Stimulated activated memory B cell treated with anti-CD40 and anti-IgM and Interleukin-4, amounts not matched to agents 10 μg/mL and 1 μg/mL and 100 μg/mL, for 72 hours (primary cell): ENCODE results near the gene RAB7B.

Source experiments
- ATAC-seq: fragments of 150-1000 bp; cut with Tn5 transposase; 2 replicates; pipeline ENCODE4 v1.10.0; 2021
- H3K27ac Mint-ChIP-seq: one replicate; pipeline ENCODE4 v1.8.0; 2022; ENCODE audit warnings: mild to moderate bottlenecking, mixed read lengths
- H3K27me3 Mint-ChIP-seq: one replicate; pipeline ENCODE4 v1.8.0; 2022; ENCODE audit warnings: mixed read lengths
- H3K36me3 Mint-ChIP-seq: one replicate; pipeline ENCODE4 v1.8.0; 2022; ENCODE audit warnings: mixed read lengths
- H3K4me1 Mint-ChIP-seq: one replicate; pipeline ENCODE4 v1.8.0; 2022; ENCODE audit warnings: mixed read lengths
- H3K4me3 Mint-ChIP-seq: one replicate; pipeline ENCODE4 v1.8.0; 2022; ENCODE audit warnings: mild to moderate bottlenecking, moderate library complexity, mixed read lengths
- H3K9me3 Mint-ChIP-seq: one replicate; pipeline ENCODE4 v1.8.0; 2022; ENCODE audit warnings: mixed read lengths

The RAB7B gene

DNA sequence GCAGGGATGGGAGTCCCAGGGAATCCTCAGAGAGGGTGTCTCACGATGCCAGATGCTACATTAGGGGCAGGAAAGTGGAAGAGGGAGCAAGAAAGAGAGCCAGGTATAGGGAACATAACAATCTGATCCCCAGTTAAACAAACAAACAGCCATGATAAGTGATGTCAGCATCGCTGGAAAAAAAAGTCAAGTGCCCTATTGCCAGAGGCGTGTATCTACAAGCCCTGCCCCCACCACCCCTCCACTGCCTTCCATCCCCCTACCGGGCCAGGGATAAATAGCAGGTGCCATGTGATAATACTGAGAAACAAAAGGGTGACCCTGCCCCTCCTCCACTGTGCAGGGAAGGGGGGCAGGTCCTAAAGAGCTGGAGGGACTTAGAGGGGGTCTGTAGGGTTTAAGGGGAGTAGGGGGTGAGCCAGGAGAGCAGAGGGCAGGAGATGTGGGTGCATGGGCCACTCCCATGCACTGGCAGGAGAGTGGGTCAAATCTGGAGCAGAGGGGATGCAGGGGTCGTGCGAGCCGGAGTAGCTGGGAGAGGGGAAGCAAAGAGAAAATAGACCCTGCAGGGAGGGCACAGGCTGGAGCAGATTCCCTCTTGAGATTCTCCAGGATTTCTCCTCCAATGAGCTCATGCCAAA lies 63.4 kb downstream of the RAB7B start:
- no peak overlapping the region for H3K4me3 Mint-ChIP-seq
- H3K27ac Mint-ChIP-seq = no peak overlapping the region
- H3K27me3 Mint-ChIP-seq = peaks cover 85% of the 10 kb centered on the region
- peak; percentile 4 for ATAC-seq
- H3K36me3 Mint-ChIP-seq = no peaks in the 10 kb centered on the region
- H3K9me3 Mint-ChIP-seq = no peaks in the 10 kb centered on the region
- peaks cover 6% of the 10 kb centered on the region for H3K4me1 Mint-ChIP-seq

DNA sequence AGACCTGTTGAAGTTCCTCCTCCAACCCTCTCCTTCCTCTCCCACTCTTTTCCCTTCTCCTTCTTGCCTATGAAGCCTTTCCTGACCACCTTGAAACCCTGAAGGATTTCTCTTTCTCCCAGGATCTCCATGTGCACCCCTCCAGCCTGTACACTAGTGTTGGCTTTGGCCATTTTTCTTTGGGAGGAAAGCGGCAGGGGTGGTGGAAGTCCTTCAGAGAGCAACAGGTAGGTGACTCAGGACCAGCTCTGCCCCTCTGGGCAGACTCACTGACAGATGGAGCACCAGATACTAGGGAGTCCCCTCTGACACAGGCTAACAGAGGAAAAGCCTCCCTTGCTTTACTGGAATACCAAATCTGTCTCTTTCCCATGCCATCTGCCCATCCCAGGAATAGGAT lies 64.5 kb downstream of the RAB7B start:
- no peak for ATAC-seq
- Mint-ChIP-seq H3K36me3 (no peaks in the 10 kb centered on the region), H3K4me1 (peaks cover 6% of the 10 kb centered on the region), H3K9me3 (no peaks in the 10 kb centered on the region), H3K4me3 (no peak overlapping the region), H3K27ac (no peak overlapping the region), H3K27me3 (peaks cover 76% of the 10 kb centered on the region)

DNA sequence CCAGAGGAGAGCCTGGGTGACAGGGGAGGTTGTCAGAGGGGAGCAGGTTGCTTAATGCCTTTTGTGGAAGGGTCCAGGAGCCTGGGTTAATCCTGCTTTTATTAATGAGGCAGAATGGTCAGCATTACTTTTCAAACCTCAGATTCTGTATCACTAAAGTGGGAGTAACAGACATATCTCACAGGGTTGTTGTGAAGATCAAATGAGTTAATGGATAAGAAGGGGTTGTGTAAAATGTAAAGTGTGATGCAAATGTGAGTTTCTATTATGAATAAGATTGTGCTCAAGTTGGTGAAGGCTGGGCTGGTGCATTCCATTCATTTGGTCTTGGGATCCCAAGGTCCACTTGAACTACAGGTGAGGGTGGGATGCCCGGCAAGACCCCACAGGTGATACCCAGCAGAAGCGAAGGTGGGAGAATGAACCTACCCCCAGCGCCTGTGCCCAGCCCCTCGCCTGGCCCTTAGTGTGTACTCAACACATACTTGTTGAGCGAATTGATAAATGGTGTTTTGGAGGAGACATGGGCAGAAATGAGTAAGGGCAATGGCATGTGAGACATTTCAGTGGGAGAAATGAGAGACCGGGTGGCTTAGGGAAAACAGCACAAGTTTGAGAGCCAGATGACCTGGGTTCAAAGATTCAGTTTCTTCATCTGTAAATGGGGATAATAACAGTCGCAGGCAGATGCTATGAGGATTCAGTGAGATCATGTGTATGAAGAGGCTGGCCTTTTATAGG lies 66.2 kb downstream of the RAB7B start:
- H3K27me3 Mint-ChIP-seq = peaks cover 75% of the 10 kb centered on the region

DNA sequence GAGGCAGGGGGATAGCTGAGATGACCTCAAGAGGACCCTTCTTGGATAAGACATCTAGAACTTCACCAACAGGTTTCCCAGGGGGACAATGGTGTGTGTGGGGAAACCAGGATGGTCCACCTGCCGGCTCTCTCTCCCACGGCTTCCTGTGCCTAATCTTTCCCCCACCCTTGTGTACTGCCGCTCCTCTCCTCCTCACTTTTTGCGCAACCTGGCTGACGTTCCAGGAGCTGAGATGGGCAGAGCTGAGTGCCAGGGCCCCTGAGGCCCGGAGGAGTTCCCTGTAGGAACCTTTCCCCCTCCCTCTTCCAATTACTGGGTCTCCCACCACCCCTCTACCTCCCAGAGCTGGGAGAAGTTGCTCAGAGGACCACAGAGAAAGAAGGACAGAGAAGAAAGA lies 66.9 kb downstream of the RAB7B start:
- Mint-ChIP-seq H3K4me1 (peaks cover 6% of the 10 kb centered on the region), H3K27ac (no peak overlapping the region), H3K36me3 (no peaks in the 10 kb centered on the region), H3K27me3 (peaks cover 68% of the 10 kb centered on the region), H3K9me3 (no peaks in the 10 kb centered on the region), H3K4me3 (no peak overlapping the region)
- no peak for ATAC-seq

More for the DNA sequence above, 66.2 kb downstream of the RAB7B start:
- Mint-ChIP-seq H3K4me1 (peaks cover 6% of the 10 kb centered on the region), H3K4me3 (no peak overlapping the region), H3K36me3 (no peaks in the 10 kb centered on the region), H3K27ac (no peak overlapping the region), H3K9me3 (no peaks in the 10 kb centered on the region)
- no peak for ATAC-seq

DNA sequence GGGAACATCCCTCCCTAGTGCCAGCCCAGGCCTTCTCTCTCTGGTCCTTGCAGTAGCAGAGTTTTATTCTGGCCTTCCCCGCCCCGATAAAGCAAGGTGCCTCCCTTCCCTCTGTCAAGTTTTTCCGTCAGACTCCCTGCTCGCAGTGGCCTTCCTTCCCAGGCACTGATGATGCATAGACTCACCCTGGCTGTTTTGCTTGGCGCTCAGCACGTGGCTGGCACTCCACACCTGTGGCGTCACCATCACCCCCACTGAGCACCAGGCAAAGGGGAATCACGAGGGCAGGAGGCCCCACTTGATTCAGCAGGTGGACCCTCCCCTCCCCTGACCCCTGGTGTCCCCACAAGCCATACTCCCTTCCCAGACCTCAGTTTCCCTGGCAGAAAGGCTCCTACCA lies 67.3 kb downstream of the RAB7B start:
- ATAC-seq = no peak
- H3K27me3 Mint-ChIP-seq = peaks cover 64% of the 10 kb centered on the region

DNA sequence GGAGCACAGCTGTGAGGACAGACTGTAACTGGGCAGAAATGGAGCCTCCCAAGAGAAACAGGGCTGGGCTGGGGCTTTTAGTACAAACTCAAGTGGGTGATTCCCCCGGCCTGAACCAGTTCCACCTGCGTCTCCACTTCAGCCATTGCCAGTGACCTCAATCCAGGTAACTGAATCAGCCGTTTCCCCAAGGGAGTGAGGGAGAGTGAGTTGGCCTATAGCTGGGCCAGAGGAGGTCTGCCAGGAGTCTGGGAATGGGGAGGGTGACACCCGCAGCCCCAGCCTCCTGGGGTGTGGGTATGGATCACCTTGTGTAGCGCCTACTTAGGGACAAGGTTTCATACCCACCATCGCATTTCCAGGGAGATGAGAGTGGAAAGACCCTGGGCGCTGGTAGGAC lies 68.4 kb downstream of the RAB7B start:
- ATAC-seq = no peak
- peaks cover 3% of the 10 kb centered on the region for H3K4me1 Mint-ChIP-seq
- H3K9me3 Mint-ChIP-seq = no peaks in the 10 kb centered on the region
- peaks cover 53% of the 10 kb centered on the region for H3K27me3 Mint-ChIP-seq
- H3K4me3 Mint-ChIP-seq = no peak overlapping the region
- H3K27ac Mint-ChIP-seq = no peak overlapping the region
- no peaks in the 10 kb centered on the region for H3K36me3 Mint-ChIP-seq

More for the DNA sequence above, 67.3 kb downstream of the RAB7B start:
- H3K27ac Mint-ChIP-seq = no peak overlapping the region
- H3K36me3 Mint-ChIP-seq = no peaks in the 10 kb centered on the region
- H3K9me3 Mint-ChIP-seq = no peaks in the 10 kb centered on the region
- no peak overlapping the region for H3K4me3 Mint-ChIP-seq
- H3K4me1 Mint-ChIP-seq = peaks cover 6% of the 10 kb centered on the region

DNA sequence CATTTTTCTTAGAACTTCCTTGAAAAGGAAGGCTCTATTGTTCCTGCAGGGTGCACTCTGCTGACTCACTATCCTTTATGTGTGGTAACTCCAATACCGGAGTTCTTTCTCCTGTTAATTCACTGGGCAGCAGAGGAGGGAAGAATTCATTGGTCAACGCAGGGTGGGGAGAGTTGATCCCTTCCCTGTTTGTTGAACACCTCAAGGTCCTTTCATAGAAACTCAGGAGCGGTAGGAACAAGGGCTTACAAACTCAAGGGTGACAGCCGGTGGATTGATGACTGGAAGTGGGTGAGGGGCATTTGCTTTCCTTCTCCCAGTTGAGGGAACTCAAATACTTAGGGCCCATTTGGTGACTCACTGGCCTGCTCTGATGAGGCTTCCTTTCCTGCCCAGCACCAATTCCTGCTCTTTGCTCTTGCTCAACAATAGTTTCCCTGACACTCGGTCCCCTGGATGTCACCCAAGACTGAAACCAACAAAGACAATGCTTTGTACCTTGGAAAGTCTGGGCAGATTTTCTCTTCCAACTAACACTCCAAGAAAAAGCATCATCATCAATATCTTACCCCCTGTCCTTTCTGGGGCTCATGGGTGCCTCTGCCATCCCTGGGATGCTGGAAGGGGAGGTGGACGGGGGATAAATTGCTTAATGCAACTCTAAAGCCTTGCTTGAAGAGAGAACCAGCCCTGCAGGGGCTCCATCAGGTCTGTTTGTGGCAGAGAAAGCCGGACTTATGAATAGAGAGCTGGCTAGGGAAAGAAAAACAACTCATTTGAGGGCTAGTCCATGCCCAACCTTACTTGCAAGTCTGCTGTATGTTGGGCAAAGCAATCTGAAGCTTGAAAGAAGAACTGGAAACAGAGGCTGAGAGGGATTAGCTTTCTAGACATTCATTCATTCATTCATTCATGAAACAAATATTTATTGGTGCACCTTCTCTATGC lies 69.2 kb downstream of the RAB7B start:
- Mint-ChIP-seq H3K27me3 (peaks cover 48% of the 10 kb centered on the region), H3K36me3 (no peaks in the 10 kb centered on the region), H3K27ac (no peak overlapping the region), H3K4me3 (no peak overlapping the region), H3K9me3 (no peaks in the 10 kb centered on the region), H3K4me1 (no peaks in the 10 kb centered on the region)
- no peak for ATAC-seq

DNA sequence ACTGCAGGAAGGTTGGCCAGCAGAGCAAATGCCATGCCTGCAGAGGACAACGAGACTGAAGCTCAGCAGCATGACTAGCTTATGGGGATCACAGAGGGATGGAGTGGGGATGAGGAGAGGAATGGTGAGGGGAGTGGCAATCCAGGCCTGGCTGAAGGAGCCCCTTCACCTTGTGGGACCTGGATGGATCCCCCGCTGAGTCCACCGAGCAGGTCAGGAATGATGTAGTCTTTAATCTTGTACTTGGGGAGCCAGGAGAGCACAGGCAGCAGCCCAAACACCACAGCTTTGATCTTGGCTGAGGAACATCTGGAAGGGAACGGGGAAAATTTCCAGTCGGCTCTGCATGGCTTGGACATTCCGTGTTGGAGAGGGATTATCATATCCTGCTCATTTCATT lies 70.4 kb downstream of the RAB7B start:
- no peak for ATAC-seq
- Mint-ChIP-seq H3K4me3 (no peak overlapping the region), H3K36me3 (no peaks in the 10 kb centered on the region), H3K27ac (no peak overlapping the region), H3K9me3 (no peaks in the 10 kb centered on the region), H3K27me3 (peaks cover 36% of the 10 kb centered on the region), H3K4me1 (no peaks in the 10 kb centered on the region)

DNA sequence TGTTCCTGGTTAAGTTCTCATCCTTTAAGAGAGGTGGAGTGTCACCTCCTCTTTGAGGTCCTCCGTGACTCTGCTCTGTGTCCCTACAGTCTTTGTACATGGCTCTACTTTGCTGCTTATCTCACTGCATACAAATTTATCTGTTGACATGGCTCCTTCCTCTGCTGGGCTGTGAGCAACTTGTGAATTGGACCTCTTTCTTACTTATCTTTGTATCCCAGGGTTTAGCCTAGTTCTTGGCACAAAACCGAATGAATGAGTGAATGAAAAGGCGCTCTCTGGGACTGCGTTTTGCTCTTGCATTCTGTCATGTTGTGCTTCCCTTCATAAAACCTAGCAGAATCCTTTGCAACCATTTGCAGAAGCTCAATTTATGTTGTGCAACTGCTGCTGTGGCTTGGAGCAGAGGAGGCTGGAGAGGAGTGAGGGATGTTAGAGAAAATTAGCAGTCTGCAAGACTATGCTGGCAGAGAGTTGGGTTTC lies 72.4 kb downstream of the RAB7B start:
- Mint-ChIP-seq H3K27ac (no peak overlapping the region), H3K9me3 (no peaks in the 10 kb centered on the region), H3K4me1 (no peaks in the 10 kb centered on the region), H3K4me3 (no peak overlapping the region), H3K36me3 (no peaks in the 10 kb centered on the region), H3K27me3 (peaks cover 30% of the 10 kb centered on the region)
- no peak for ATAC-seq

DNA sequence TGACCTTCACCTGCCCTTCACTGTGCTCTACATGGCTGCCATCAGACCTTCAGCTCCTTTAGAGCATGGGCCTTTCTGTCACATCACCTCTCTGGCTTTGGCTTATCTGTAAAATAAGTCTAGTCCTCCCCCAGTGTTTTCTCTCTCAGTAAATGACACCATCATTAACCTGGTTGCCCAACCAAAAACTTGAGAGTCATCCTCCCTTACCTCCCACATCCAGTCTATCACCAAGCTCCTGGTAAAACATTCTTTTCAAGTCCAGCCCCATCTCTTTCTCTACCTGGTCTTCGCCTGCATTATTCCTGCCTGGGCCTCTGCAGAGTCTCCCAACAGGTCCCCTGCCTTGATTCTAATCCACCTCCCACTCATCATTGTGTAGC lies 73.0 kb downstream of the RAB7B start:
- Mint-ChIP-seq H3K36me3 (no peaks in the 10 kb centered on the region), H3K9me3 (no peaks in the 10 kb centered on the region), H3K27me3 (peaks cover 27% of the 10 kb centered on the region), H3K4me3 (no peak overlapping the region), H3K4me1 (no peaks in the 10 kb centered on the region), H3K27ac (no peak overlapping the region)
- no peak for ATAC-seq

DNA sequence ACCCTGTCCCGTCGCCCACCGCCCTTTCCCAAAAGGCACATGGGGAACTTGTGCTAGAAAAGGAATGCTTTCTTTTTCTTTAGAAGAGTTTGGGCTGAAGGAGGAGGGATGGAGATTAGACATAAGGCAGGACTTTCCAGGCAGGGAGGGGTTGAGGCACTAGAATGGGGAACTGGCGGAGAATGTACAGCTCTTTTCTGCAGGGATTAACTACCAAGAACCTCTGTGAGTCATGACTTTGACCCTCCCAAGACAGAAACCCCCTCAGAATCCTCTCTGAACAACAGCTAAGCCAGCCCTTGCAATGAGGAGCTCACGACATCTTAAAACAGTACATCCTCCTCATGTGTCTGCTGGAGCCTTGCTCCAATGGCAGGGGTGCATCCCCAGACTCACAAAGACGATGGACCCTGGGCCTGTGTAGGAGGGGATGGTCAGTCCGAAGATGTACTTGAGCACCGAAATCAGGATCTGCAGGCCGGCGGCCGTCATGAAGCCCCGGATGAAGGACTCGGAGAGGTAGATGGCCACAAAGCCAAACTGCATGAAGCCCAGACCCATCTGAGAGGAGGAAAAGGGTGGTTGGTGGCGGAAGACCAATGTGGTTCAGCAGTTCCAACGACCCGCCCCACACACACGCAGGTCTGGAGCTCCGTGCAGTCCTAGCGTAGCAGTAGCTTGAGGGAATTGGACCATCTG lies 73.5 kb downstream of the RAB7B start:
- Mint-ChIP-seq H3K9me3 (no peaks in the 10 kb centered on the region), H3K27ac (no peak overlapping the region), H3K4me1 (no peaks in the 10 kb centered on the region), H3K36me3 (no peaks in the 10 kb centered on the region), H3K4me3 (no peak overlapping the region), H3K27me3 (peaks cover 27% of the 10 kb centered on the region)
- no peak for ATAC-seq

DNA sequence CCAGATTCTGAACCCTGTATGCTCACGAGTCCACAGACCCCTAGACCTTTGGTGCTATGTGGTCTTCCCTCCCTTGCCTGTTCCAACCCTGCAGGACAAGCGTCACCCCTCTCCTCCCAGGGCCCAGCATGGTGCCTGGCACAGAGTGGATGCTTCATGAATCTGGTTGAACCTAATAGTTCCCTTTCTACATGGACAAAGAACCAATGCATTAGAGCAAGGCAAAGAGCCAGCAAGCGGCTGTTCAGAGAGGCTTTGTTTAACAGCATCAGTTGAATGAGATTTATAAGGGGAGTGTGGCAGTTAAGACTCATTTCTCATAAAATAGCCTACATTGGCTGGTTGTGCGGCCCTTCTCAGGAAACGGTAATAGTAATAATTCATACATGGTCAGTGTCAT lies 74.9 kb downstream of the RAB7B start:
- no peaks in the 10 kb centered on the region for H3K36me3 Mint-ChIP-seq
- peaks cover 11% of the 10 kb centered on the region for H3K4me1 Mint-ChIP-seq
- no peak overlapping the region for H3K27ac Mint-ChIP-seq

DNA sequence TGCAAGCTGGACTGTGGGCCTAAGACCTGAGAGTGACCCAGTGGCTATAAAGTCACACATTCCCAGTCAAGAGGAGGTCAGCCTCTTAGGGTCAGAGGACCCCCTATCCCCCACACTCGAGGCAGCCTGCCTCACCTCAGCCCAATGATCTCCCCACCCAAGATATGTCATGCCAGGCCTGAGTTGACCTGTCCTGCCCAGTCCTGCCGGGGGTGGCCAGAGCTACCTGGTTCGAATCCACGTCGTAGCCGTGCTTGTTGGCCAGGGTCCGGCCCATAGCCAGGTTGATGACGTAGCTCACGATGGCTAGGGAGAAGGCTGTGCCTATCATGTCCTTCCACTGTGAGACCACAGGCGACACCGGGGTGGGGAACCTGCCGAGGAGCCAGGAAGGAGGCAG lies 75.5 kb downstream of the RAB7B start:
- Mint-ChIP-seq H3K36me3 (no peaks in the 10 kb centered on the region), H3K4me3 (no peak overlapping the region), H3K4me1 (peaks cover 13% of the 10 kb centered on the region), H3K27me3 (peaks cover 15% of the 10 kb centered on the region), H3K9me3 (no peaks in the 10 kb centered on the region), H3K27ac (no peak overlapping the region)
- no peak for ATAC-seq

More for the DNA sequence above, 74.9 kb downstream of the RAB7B start:
- ATAC-seq = no peak
- no peak overlapping the region for H3K4me3 Mint-ChIP-seq
- H3K9me3 Mint-ChIP-seq = no peaks in the 10 kb centered on the region
- H3K27me3 Mint-ChIP-seq = peaks cover 21% of the 10 kb centered on the region

DNA sequence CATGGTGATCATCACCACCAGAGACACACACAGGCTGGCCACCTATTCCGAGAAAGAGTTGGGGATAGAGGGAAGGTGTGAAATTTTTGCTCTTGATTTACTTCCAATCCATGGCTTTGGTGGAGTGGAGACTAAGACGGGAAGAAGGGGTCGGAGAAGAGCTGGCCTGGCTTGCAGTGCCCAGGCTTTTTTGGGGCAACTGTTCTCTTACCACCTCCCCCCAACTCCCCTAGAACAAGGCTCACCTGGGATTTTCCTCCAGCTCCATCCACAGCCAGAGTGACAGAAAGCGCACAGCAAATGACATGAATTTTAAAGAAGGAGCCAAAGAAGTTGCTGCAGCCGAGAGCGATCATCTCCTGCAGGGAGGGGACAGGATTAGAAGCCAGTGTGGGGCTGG lies 75.9 kb downstream of the RAB7B start:
- H3K4me3 Mint-ChIP-seq = no peak overlapping the region
- H3K4me1 Mint-ChIP-seq = peaks cover 13% of the 10 kb centered on the region
- peaks cover 10% of the 10 kb centered on the region for H3K27me3 Mint-ChIP-seq

More for the DNA sequence above, 75.9 kb downstream of the RAB7B start:
- no peak overlapping the region for H3K27ac Mint-ChIP-seq
- ATAC-seq = no peak
- no peaks in the 10 kb centered on the region for H3K9me3 Mint-ChIP-seq
- no peaks in the 10 kb centered on the region for H3K36me3 Mint-ChIP-seq
